ENCODE results near the gene MICAL1.

Gene MICAL1

GRCh38 chr6:109482905-109483734, 27.5 kb upstream of the MICAL1 start, which contains the start of gene ZBTB24:
Gene ZBTB24 (minus strand): TSS chr6:109483219. CDS start chr6:109482026, 1,193 bp downstream.
- peak within 1 kb of the TSS; percentile 67 for H3K4me3 ChIP-seq
- in situ Hi-C loops (cut with MboI; ENCODE audit: low sequenced_read_pairs): no loop called here
- no peaks in the 10 kb centered on the region for H3K9me3 ChIP-seq
- peaks cover 34% of the 10 kb centered on the region for H3K36me3 ChIP-seq (replicated peaks)
- H3K27me3 ChIP-seq (ENCODE audit: low read depth): no peaks in the 10 kb centered on the region
- DNase-seq (ENCODE audit: low spot score in 2 of 2): peak; percentile 79 to 97
- H3K4me1 ChIP-seq: peaks cover 40% of the 10 kb centered on the region

GRCh38 chr6:109480993-109481480, 25.5 kb upstream of the MICAL1 start:
- Histone ChIP-seq H3K9me3 (no peaks in the 10 kb centered on the region), H3K4me3 (no peak overlapping the region), H3K36me3 (replicated peaks) (peaks cover 48% of the 10 kb centered on the region), H3K27me3 (ENCODE audit: low read depth) (no peaks in the 10 kb centered on the region), H3K4me1 (peaks cover 47% of the 10 kb centered on the region)
- in situ Hi-C loops (cut with MboI; ENCODE audit: low sequenced_read_pairs): no loop called here
- DNase-seq (ENCODE audit: low spot score in 2 of 2): no peak

- Histone ChIP-seq H3K4me1 (peaks cover 46% of the 10 kb centered on the region), H3K4me3 (peak overlapping the region; percentile 6; the same call in 1 of the 2 replicates), H3K36me3 (replicated peaks) (peaks cover 64% of the 10 kb centered on the region), H3K9me3 (no peaks in the 10 kb centered on the region), H3K27me3 (ENCODE audit: low read depth) (no peaks in the 10 kb centered on the region)
- DNase-seq (ENCODE audit: low spot score in 2 of 2): no peak
- in situ Hi-C loops (cut with MboI; ENCODE audit: low sequenced_read_pairs): no loop called here
Measured at GRCh38 chr6:109478841-109479624, 23.5 kb upstream of the MICAL1 start.

GRCh38 chr6:109478222-109478805, 22.7 kb upstream of the MICAL1 start:
- no peaks in the 10 kb centered on the region for H3K27me3 ChIP-seq (ENCODE audit: low read depth)
- H3K9me3 ChIP-seq: no peaks in the 10 kb centered on the region
- peaks cover 67% of the 10 kb centered on the region for H3K36me3 ChIP-seq (replicated peaks)
- in situ Hi-C loops (cut with MboI; ENCODE audit: low sequenced_read_pairs): no loop called here
- H3K4me3 ChIP-seq: no peak overlapping the region
- peaks cover 43% of the 10 kb centered on the region for H3K4me1 ChIP-seq
- DNase-seq (ENCODE audit: low spot score in 2 of 2): no peak

GRCh38 chr6:109477725-109478124, 22.2 kb upstream of the MICAL1 start:
- Histone ChIP-seq H3K4me1 (peaks cover 43% of the 10 kb centered on the region), H3K4me3 (no peak overlapping the region), H3K27me3 (ENCODE audit: low read depth) (no peaks in the 10 kb centered on the region), H3K36me3 (replicated peaks) (peaks cover 72% of the 10 kb centered on the region), H3K9me3 (no peaks in the 10 kb centered on the region)
- DNase-seq (ENCODE audit: low spot score in 2 of 2): no peak
- in situ Hi-C loops (cut with MboI; ENCODE audit: low sequenced_read_pairs): no loop called here

GRCh38 chr6:109477184-109477583, 21.6 kb upstream of the MICAL1 start:
- Histone ChIP-seq H3K9me3 (no peaks in the 10 kb centered on the region), H3K4me3 (no peak overlapping the region), H3K36me3 (replicated peaks) (peaks cover 75% of the 10 kb centered on the region), H3K27me3 (ENCODE audit: low read depth) (no peaks in the 10 kb centered on the region), H3K4me1 (peaks cover 43% of the 10 kb centered on the region)
- no peak for DNase-seq (ENCODE audit: low spot score in 2 of 2)
- in situ Hi-C loops (cut with MboI; ENCODE audit: low sequenced_read_pairs): no loop called here

- Histone ChIP-seq H3K9me3 (no peaks in the 10 kb centered on the region), H3K36me3 (replicated peaks) (peaks cover 76% of the 10 kb centered on the region), H3K4me1 (peaks cover 30% of the 10 kb centered on the region), H3K4me3 (no peak overlapping the region), H3K27me3 (ENCODE audit: low read depth) (no peaks in the 10 kb centered on the region)
- in situ Hi-C loops (cut with MboI; ENCODE audit: low sequenced_read_pairs): no loop called here
- no peak for DNase-seq (ENCODE audit: low spot score in 2 of 2)
Measured at GRCh38 chr6:109475625-109476024, 20.1 kb upstream of the MICAL1 start.

GRCh38 chr6:109474995-109475394, 19.4 kb upstream of the MICAL1 start:
- H3K4me1 ChIP-seq: peaks cover 23% of the 10 kb centered on the region
- H3K4me3 ChIP-seq: no peak overlapping the region
- in situ Hi-C loops (cut with MboI; ENCODE audit: low sequenced_read_pairs): no loop called here
- H3K27me3 ChIP-seq (ENCODE audit: low read depth): no peaks in the 10 kb centered on the region
- peaks cover 76% of the 10 kb centered on the region for H3K36me3 ChIP-seq (replicated peaks)
- DNase-seq (ENCODE audit: low spot score in 2 of 2): no peak
- H3K9me3 ChIP-seq: no peaks in the 10 kb centered on the region

- peaks cover 7% of the 10 kb centered on the region for H3K4me1 ChIP-seq
- no peak for DNase-seq (ENCODE audit: low spot score in 2 of 2)
- no peak overlapping the region for H3K4me3 ChIP-seq
- in situ Hi-C loops (cut with MboI; ENCODE audit: low sequenced_read_pairs): no loop called here
- no peaks in the 10 kb centered on the region for H3K27me3 ChIP-seq (ENCODE audit: low read depth)
- no peaks in the 10 kb centered on the region for H3K9me3 ChIP-seq
- H3K36me3 ChIP-seq (replicated peaks): peaks cover 81% of the 10 kb centered on the region
Measured at GRCh38 chr6:109473120-109473519, 17.5 kb upstream of the MICAL1 start.

- H3K9me3 ChIP-seq: no peaks in the 10 kb centered on the region
- no peak for DNase-seq (ENCODE audit: low spot score in 2 of 2)
- in situ Hi-C loops (cut with MboI; ENCODE audit: low sequenced_read_pairs): no loop called here
- peaks cover 85% of the 10 kb centered on the region for H3K36me3 ChIP-seq (replicated peaks)
- no peak overlapping the region for H3K4me3 ChIP-seq
- no peaks in the 10 kb centered on the region for H3K4me1 ChIP-seq
- no peaks in the 10 kb centered on the region for H3K27me3 ChIP-seq (ENCODE audit: low read depth)
Measured at GRCh38 chr6:109472132-109472995, 16.8 kb upstream of the MICAL1 start.

- in situ Hi-C loops (cut with MboI; ENCODE audit: low sequenced_read_pairs): no loop called here
- DNase-seq (ENCODE audit: low spot score in 2 of 2): no peak
- H3K9me3 ChIP-seq: no peaks in the 10 kb centered on the region
- peaks cover 88% of the 10 kb centered on the region for H3K36me3 ChIP-seq (replicated peaks)
- no peaks in the 10 kb centered on the region for H3K27me3 ChIP-seq (ENCODE audit: low read depth)
- H3K4me3 ChIP-seq: no peak overlapping the region
- H3K4me1 ChIP-seq: no peaks in the 10 kb centered on the region
Measured at GRCh38 chr6:109471105-109471810, 15.7 kb upstream of the MICAL1 start.

GRCh38 chr6:109469591-109470189, 14.1 kb upstream of the MICAL1 start:
- no peak for DNase-seq (ENCODE audit: low spot score in 2 of 2)
- Histone ChIP-seq H3K4me3 (no peak overlapping the region), H3K36me3 (replicated peaks) (peaks cover 90% of the 10 kb centered on the region), H3K4me1 (no peaks in the 10 kb centered on the region), H3K27me3 (ENCODE audit: low read depth) (no peaks in the 10 kb centered on the region), H3K9me3 (no peaks in the 10 kb centered on the region)
- in situ Hi-C loops (cut with MboI; ENCODE audit: low sequenced_read_pairs): no loop called here
